ENCODE measurements around the gene PIEZO1.

- no peak for TF ChIP-seq POLR2AphosphoS5 (IDR thresholded peaks at IDR 0.05; ENCODE audit: borderline replicate concordance, low read depth, low read length)
- TF ChIP-seq FOXP2 (optimal IDR thresholded peaks at IDR 0.05; ENCODE audit: control extremely low read depth, extremely low read length, insufficient read depth), result no peak
Observed at GRCh38 chr16:88692861-88693260, 92.2 kb downstream of the PIEZO1 start.

Data from SK-N-MC (cell line).